Panc1 (cell line): ENCODE measurements around the gene COPZ2. TPM values are rescaled to one million over a fixed set of nuclear protein-coding genes. Genes with fewer than 3 reads are reported as not detected.

Experiments
- ATAC-seq: fragments of 200-7000 bp; cut with Tn5 transposase; 2 replicates; pipeline ENCODE4 v1.9.1; 2020; ENCODE audit warnings: mild to moderate bottlenecking, moderate library complexity
- BruUV-seq: library from RNA; stranded (reverse); fragments of 400-500 nt; replicated peaks from 2 replicates; lab custom pipeline; 2021; lab: Mats Ljungman, UMichigan
- CTCF ChIA-PET: fragments of 300-600 bp; sonication (Branson Sonifier 250); formaldehyde crosslinking; loops from one replicate; lab custom pipeline; 2022; ENCODE audit warnings: antibody characterized with exemption; lab: Charles Lee
- POLR2A ChIA-PET: fragments of 300-600 bp; sonication (Branson Sonifier 250); formaldehyde crosslinking; loops from one replicate; lab custom pipeline; 2022; ENCODE audit warnings: antibody characterized with exemption; lab: Charles Lee
- DNase-seq: peaks from one replicate; pipeline ENCODE4 v3.0.0-alpha.2; 2010; ENCODE audit warnings: low read depth, low spot score
- H3K27ac ChIP-seq: 2 replicates; pipeline ENCODE4 v1.5.1; 2011; ENCODE audit warnings: mild to moderate bottlenecking, low read length, inconsistent platforms
- H3K27me3 ChIP-seq: fragments of 200-500 bp; sonication (Bioruptor generic); 2 replicates; pipeline ENCODE4 v1.6.0; 2014; ENCODE audit warnings: low read length, inconsistent platforms; ENCODE audit not compliant: control insufficient read depth, insufficient read depth
- H3K36me3 ChIP-seq: fragments of 200-500 bp; sonication (Bioruptor generic); 2 replicates; pipeline ENCODE4 v1.5.1; 2014; ENCODE audit warnings: inconsistent platforms, mild to moderate bottlenecking, low read length, moderate library complexity; ENCODE audit not compliant: control insufficient read depth, insufficient read depth
- H3K4me1 ChIP-seq: 2 replicates; pipeline ENCODE4 v1.5.1; 2011; ENCODE audit warnings: inconsistent platforms, mild to moderate bottlenecking, low read length, moderate library complexity; ENCODE audit not compliant: control insufficient read depth, insufficient read depth
- H3K4me3 ChIP-seq, 2 experiments: 2 replicates each; pipeline ENCODE4 v1.5.1; 2011 to 2012; ENCODE audit warnings: low read depth in 2 of 2, low read length in 2 of 2, mild to moderate bottlenecking in 2 of 2, inconsistent platforms in 1 of 2, moderate library complexity in 1 of 2
- H3K9me3 ChIP-seq: fragments of 200-500 bp; sonication (Bioruptor generic); 2 replicates; pipeline ENCODE4 v1.5.1; 2014; ENCODE audit warnings: low read depth, mild to moderate bottlenecking, inconsistent platforms, low read length, moderate library complexity; ENCODE audit not compliant: control insufficient read depth, insufficient read depth
- CTCF ChIP-seq: fragments of 450-650 bp; IDR thresholded peaks from 2 replicates; pipeline ENCODE4 v1.5.1; 2017; ENCODE audit warnings: mild to moderate bottlenecking
- POLR2AphosphoS5 ChIP-seq: IDR thresholded peaks from 2 replicates; pipeline ENCODE4 v1.6.1; 2012; ENCODE audit warnings: mild to moderate bottlenecking, low read depth, low read length, moderate library complexity
- REST ChIP-seq, 2 experiments: IDR thresholded peaks; 2 replicates each; pipeline ENCODE4 v1.6.1; 2011 to 2012; ENCODE audit warnings: low read depth in 2 of 2, control low read depth in 1 of 2, low read length in 1 of 2, mild to moderate bottlenecking in 1 of 2, moderate library complexity in 1 of 2; ENCODE audit not compliant: insufficient read depth in 1 of 2
- SIN3A ChIP-seq: IDR thresholded peaks from 2 replicates; pipeline ENCODE4 v1.6.1; 2012; ENCODE audit warnings: low read depth, mild to moderate bottlenecking, low read length, moderate library complexity, borderline replicate concordance; ENCODE audit not compliant: insufficient read depth
- TCF7L2 ChIP-seq: IDR thresholded peaks from 2 replicates; pipeline ENCODE4 v1.6.1; 2011; ENCODE audit warnings: mild to moderate bottlenecking, low read depth, low read length, inconsistent platforms
- in situ Hi-C: cut with HindIII; loops from 2 replicates; pipeline ENCODE4 v1.10.0; 2016; ENCODE audit warnings: low sequenced_read_pairs, low pct_unique_long_range_greater_than_20kb
- intact Hi-C: fragments of 100-400 bp; cut with micrococcal nuclease; formaldehyde crosslinking; loops from one replicate; pipeline ENCODE4 v1.10.0; 2022; ENCODE audit not compliant: unreplicated experiment
- total RNA-seq: library from RNA; stranded (reverse); gene quantifications from one replicate; pipeline ENCODE4 v1.2.1, GENCODE V29; 2021; ENCODE audit not compliant: unreplicated experiment

The COPZ2 gene
- total RNA-seq, 1 experiment from 2014 or later = 5.4 TPM

GRCh38 chr17:48043176-48043575 lies 5.6 kb upstream of the COPZ2 start:
- intact Hi-C loops = no loop called here

GRCh38 chr17:48038687-48039086 lies 1.1 kb upstream of the COPZ2 start:
- BruUV-seq = no TSS peak
- Histone ChIP-seq H3K9me3 (no peaks in the 10 kb centered on the region), H3K4me3 (no peak overlapping the region), H3K27ac (no peak overlapping the region), H3K27me3 (peaks cover 5% of the 10 kb centered on the region; the same call in 1 of the 2 replicates), H3K36me3 (no peaks in the 10 kb centered on the region), H3K4me1 (peaks cover 11% of the 10 kb centered on the region)
- in situ Hi-C loops = no loop called here
- intact Hi-C loops = no loop called here
- DNase-seq (no peak), ATAC-seq (no peak)
- POLR2A ChIA-PET = no interaction called here
- CTCF ChIA-PET = no interaction called here
- TF ChIP-seq TCF7L2 = no peak
- no peak for TF ChIP-seq CTCF
- TF ChIP-seq POLR2AphosphoS5 = no peak
- TF ChIP-seq SIN3A = no peak
- TF ChIP-seq REST (IDR thresholded peaks at IDR 0.05; ENCODE audit: insufficient read depth in 1 of 2, low read depth in 2 of 2, low read length in 1 of 2) = no peak

More at GRCh38 chr17:48043176-48043575, 5.6 kb upstream of the COPZ2 start:
- H3K4me3 ChIP-seq = no peak overlapping the region
- in situ Hi-C loops = no loop called here
- TF ChIP-seq TCF7L2 = no peak
- TF ChIP-seq CTCF = no peak
- TF ChIP-seq REST (IDR thresholded peaks at IDR 0.05; ENCODE audit: insufficient read depth in 1 of 2, low read depth in 2 of 2, low read length in 1 of 2) = no peak
- no peak for TF ChIP-seq SIN3A
- no peaks in the 10 kb centered on the region for H3K36me3 ChIP-seq
- ATAC-seq (no peak), DNase-seq (no peak)
- H3K9me3 ChIP-seq = no peaks in the 10 kb centered on the region
- POLR2A ChIA-PET = interaction anchor here (0.5 to 1.0 kb wide), 2 partner anchors 20 to 64 kb away, joined by 3 read pairs; partner anchors contain the start of gene SNX11
- CTCF ChIA-PET = interaction anchor here (0.6 to 1.3 kb wide), 5 partner anchors 16 to 90 kb away, joined by 3 to 6 read pairs (median 3); partner anchors contain the start of gene CDK5RAP3
- H3K27me3 ChIP-seq = peaks cover 4% of the 10 kb centered on the region; the same call in 1 of the 2 replicates
- peaks cover 16% of the 10 kb centered on the region for H3K4me1 ChIP-seq
- BruUV-seq = no TSS peak
- H3K27ac ChIP-seq = no peak overlapping the region
